ENCODE data around the gene NOLC1. TPM values are rescaled to one million over a fixed set of nuclear protein-coding genes. Genes with fewer than 3 reads are reported as not detected.
"Not testable (repeated sequence)": the region's sequence is repeated elsewhere in the genome, so short reads cannot be mapped to it uniquely, and the experiment has no call there.

NOLC1 gene
- total and polyA plus RNA-seq, 2 donors, result 23.6 to 43.1 TPM

- H3K4me1 ChIP-seq (ENCODE audit: insufficient read depth), result no peaks in the 10 kb centered on the region
- no peak overlapping the region for H3K4me3 ChIP-seq (ENCODE audit: low read depth, low read length)
- 67% methylated on average over 3 of the region's 3 CpGs for WGBS
- no peaks in the 10 kb centered on the region for H3K36me3 ChIP-seq (ENCODE audit: insufficient read depth)
- no peak for DNase-seq (ENCODE audit: extremely low spot score)
- H3K27ac ChIP-seq (ENCODE audit: low read depth), result no peak overlapping the region
Observed at GRCh38 chr10:102188298-102188940, 36.2 kb downstream of the NOLC1 start.

GRCh38 chr10:102188941-102189898, 37.0 kb downstream of the NOLC1 start:
- not testable (repeated sequence) for DNase-seq (ENCODE audit: extremely low spot score); H3K4me3 ChIP-seq (ENCODE audit: low read depth, low read length); H3K36me3 ChIP-seq (ENCODE audit: insufficient read depth); H3K27ac ChIP-seq (ENCODE audit: low read depth); H3K4me1 ChIP-seq (ENCODE audit: insufficient read depth)
- 70% methylated on average over 7 of the region's 7 CpGs for WGBS

GRCh38 chr10:102191956-102192355, 39.8 kb downstream of the NOLC1 start:
- no peak overlapping the region for H3K4me3 ChIP-seq (ENCODE audit: low read depth, low read length)

GRCh38 chr10:102195296-102195870, 43.2 kb downstream of the NOLC1 start:
- H3K4me3 ChIP-seq (ENCODE audit: low read depth, low read length), result no peak overlapping the region
- no peak overlapping the region for H3K27ac ChIP-seq (ENCODE audit: low read depth)
- no peaks in the 10 kb centered on the region for H3K36me3 ChIP-seq (ENCODE audit: insufficient read depth)
- 79% methylated on average over 6 of the region's 6 CpGs for WGBS
- no peaks in the 10 kb centered on the region for H3K4me1 ChIP-seq (ENCODE audit: insufficient read depth)
- DNase-seq (ENCODE audit: extremely low spot score), result no peak

More at GRCh38 chr10:102191956-102192355, 39.8 kb downstream of the NOLC1 start:
- Histone ChIP-seq H3K4me1 (ENCODE audit: insufficient read depth) (no peaks in the 10 kb centered on the region), H3K27ac (ENCODE audit: low read depth) (no peak overlapping the region), H3K36me3 (ENCODE audit: insufficient read depth) (no peaks in the 10 kb centered on the region)
- 81% methylated on average over 7 of the region's 7 CpGs for WGBS
- no peak for DNase-seq (ENCODE audit: extremely low spot score)

GRCh38 chr10:102196893-102197292, 44.7 kb downstream of the NOLC1 start:
- H3K36me3 ChIP-seq (ENCODE audit: insufficient read depth), result no peaks in the 10 kb centered on the region
- no peak overlapping the region for H3K4me3 ChIP-seq (ENCODE audit: low read depth, low read length)
- no peak for DNase-seq (ENCODE audit: extremely low spot score)
- no peaks in the 10 kb centered on the region for H3K4me1 ChIP-seq (ENCODE audit: insufficient read depth)
- H3K27ac ChIP-seq (ENCODE audit: low read depth), result no peak overlapping the region
- WGBS, result 69% methylated on average over 2 of the region's 2 CpGs

- no peaks in the 10 kb centered on the region for H3K4me1 ChIP-seq (ENCODE audit: insufficient read depth)
- no peak overlapping the region for H3K4me3 ChIP-seq (ENCODE audit: low read depth, low read length)
- H3K27ac ChIP-seq (ENCODE audit: low read depth), result no peak overlapping the region
- no peak for DNase-seq (ENCODE audit: extremely low spot score)
- WGBS, result 74% methylated on average over 2 of the region's 2 CpGs
- H3K36me3 ChIP-seq (ENCODE audit: insufficient read depth), result no peaks in the 10 kb centered on the region
Observed at GRCh38 chr10:102198027-102198426, 45.8 kb downstream of the NOLC1 start.

- WGBS, result 88% methylated on average over 34 of the region's 34 CpGs
- H3K27ac ChIP-seq (ENCODE audit: low read depth), result no peak overlapping the region
- H3K4me1 ChIP-seq (ENCODE audit: insufficient read depth), result no peaks in the 10 kb centered on the region
- H3K4me3 ChIP-seq (ENCODE audit: low read depth, low read length), result no peak overlapping the region
- no peaks in the 10 kb centered on the region for H3K36me3 ChIP-seq (ENCODE audit: insufficient read depth)
- no peak for DNase-seq (ENCODE audit: extremely low spot score)
Observed at GRCh38 chr10:102200751-102201640, 48.8 kb downstream of the NOLC1 start.

- no peak overlapping the region for H3K4me3 ChIP-seq (ENCODE audit: low read depth, low read length)
- WGBS, result 53% methylated on average over 1 of the region's 1 CpG
- H3K27ac ChIP-seq (ENCODE audit: low read depth), result no peak overlapping the region
- no peak for DNase-seq (ENCODE audit: extremely low spot score)
- H3K4me1 ChIP-seq (ENCODE audit: insufficient read depth), result no peaks in the 10 kb centered on the region
- H3K36me3 ChIP-seq (ENCODE audit: insufficient read depth), result no peaks in the 10 kb centered on the region
Observed at GRCh38 chr10:102202386-102202785, 50.2 kb downstream of the NOLC1 start.

- no peak overlapping the region for H3K27ac ChIP-seq (ENCODE audit: low read depth)
- WGBS, result 25% methylated on average over 5 of the region's 5 CpGs
Observed at GRCh38 chr10:102208311-102209035, 56.3 kb downstream of the NOLC1 start.

GRCh38 chr10:102211615-102212299, 59.6 kb downstream of the NOLC1 start:
- H3K4me1 ChIP-seq (ENCODE audit: insufficient read depth), result no peaks in the 10 kb centered on the region
- no peak overlapping the region for H3K4me3 ChIP-seq (ENCODE audit: low read depth, low read length)
- DNase-seq (ENCODE audit: extremely low spot score), result no peak
- no peak overlapping the region for H3K27ac ChIP-seq (ENCODE audit: low read depth)
- H3K36me3 ChIP-seq (ENCODE audit: insufficient read depth), result no peaks in the 10 kb centered on the region
- WGBS, result 89% methylated on average over 3 of the region's 3 CpGs

More at GRCh38 chr10:102208311-102209035, 56.3 kb downstream of the NOLC1 start:
- H3K4me3 ChIP-seq (ENCODE audit: low read depth, low read length), result no peak overlapping the region
- no peaks in the 10 kb centered on the region for H3K4me1 ChIP-seq (ENCODE audit: insufficient read depth)
- no peak for DNase-seq (ENCODE audit: extremely low spot score)
- H3K36me3 ChIP-seq (ENCODE audit: insufficient read depth), result no peaks in the 10 kb centered on the region
